ENCODE results near the gene SEZ6. TPM values are rescaled to one million over a fixed set of nuclear protein-coding genes. Genes with fewer than 3 reads are reported as not detected.

The SEZ6 gene
- total and polyA plus RNA-seq, 11 donors: 0.25 TPM; not detected in 10

DNA sequence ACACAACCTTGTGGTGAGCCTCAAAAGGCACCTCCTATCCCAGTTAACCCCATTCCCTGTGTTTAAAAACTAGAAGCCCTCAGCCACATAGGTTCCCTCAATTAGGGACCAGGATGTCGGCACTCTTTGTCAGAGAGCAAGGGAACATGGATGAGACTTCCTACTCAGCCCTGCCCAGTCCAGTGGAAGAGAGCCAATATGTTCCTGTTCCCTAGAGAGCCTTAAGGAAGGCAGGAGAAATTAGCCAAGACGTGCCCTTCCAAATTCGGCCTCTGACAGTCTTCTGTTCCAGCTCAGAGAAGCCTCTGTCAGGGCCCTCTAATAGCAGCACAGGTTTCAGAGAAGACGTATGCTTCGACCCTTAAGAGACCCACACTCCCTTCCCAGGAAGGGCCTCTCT lies 88.4 kb downstream of the SEZ6 start:
- Histone ChIP-seq H3K27me3 (no peaks in the 10 kb centered on the region), H3K4me1 (peaks cover 0 to 10% (median 3%) of the 10 kb centered on the region in 12 donors), H3K36me3 (peaks cover 0 to 100% (median 100%) of the 10 kb centered on the region in 9 donors), H3K27ac (peak overlapping the region in 1 of 12 donors; percentile 53), H3K4me3 (no peak overlapping the region), H3K9me3 (no peaks in the 10 kb centered on the region)
- ATAC-seq: peak in 3 of 4 donors; percentile 23 to 38 (median 37)
- intact Hi-C loops (cut with DNase I): loop anchor here in 7 of 10 donors (5.0 to 10.0 kb wide), 4 partner anchors 153 to 193 kb away; partner anchors contain the start of genes NEK8 (in 5 of the 7) and TLCD1 (in 5 of the 7)
- TF ChIP-seq POLR2A (IDR thresholded peaks at IDR 0.05) (no peak), CTCF (IDR thresholded peaks at IDR 0.05) (no peak)
- no peak for DNase-seq
- 28 to 68% (median 41%) methylated on average over 5 of the region's 5 CpGs for WGBS, 4 donors

DNA sequence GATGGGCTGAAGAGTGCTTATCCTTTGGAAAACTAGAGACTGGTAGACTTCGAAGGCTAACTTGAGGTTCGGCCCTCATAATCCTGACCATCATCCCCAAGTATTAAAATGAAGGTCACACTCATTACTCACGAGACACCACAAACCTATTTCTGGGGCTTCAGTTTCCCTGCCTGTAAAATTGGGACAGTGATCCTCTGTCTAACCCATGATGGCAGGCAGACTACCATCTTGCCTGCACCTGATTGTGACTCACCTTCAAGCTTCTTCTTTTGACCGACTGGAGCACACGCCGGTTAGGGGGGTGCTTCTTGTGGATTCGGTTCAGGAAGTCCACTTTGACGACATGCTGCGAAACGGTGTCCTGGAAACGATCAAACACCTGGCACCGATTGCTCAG lies 88.8 kb downstream of the SEZ6 start:
- DNase-seq (no peak), ATAC-seq (no peak)
- Histone ChIP-seq H3K27me3 (no peaks in the 10 kb centered on the region), H3K4me3 (no peak overlapping the region), H3K36me3 (peaks cover 0 to 100% (median 100%) of the 10 kb centered on the region in 9 donors), H3K9me3 (no peaks in the 10 kb centered on the region), H3K27ac (peak overlapping the region in 1 of 12 donors; percentile 53), H3K4me1 (peaks cover 0 to 10% (median 3%) of the 10 kb centered on the region in 12 donors)
- intact Hi-C loops (cut with DNase I): loop anchor here in 7 of 10 donors (5.0 to 10.0 kb wide), 4 partner anchors 152 to 192 kb away; partner anchors contain the start of genes NEK8 (in 5 of the 7) and TLCD1 (in 5 of the 7)
- 63 to 82% (median 73%) methylated on average over 11 to 12 of the region's 12 CpGs for whole genome bisulfite sequencing, 4 donors
- TF ChIP-seq POLR2A (IDR thresholded peaks at IDR 0.05) (no peak), CTCF (IDR thresholded peaks at IDR 0.05) (no peak)

- Histone ChIP-seq H3K36me3 (peaks cover 0 to 100% (median 100%) of the 10 kb centered on the region in 9 donors), H3K4me1 (peaks cover 0 to 10% (median 3%) of the 10 kb centered on the region in 12 donors), H3K27ac (no peak overlapping the region), H3K4me3 (no peak overlapping the region), H3K27me3 (no peaks in the 10 kb centered on the region), H3K9me3 (no peaks in the 10 kb centered on the region)
- TF ChIP-seq CTCF (IDR thresholded peaks at IDR 0.05) (peak; percentile 56 to 76 (median 62)), POLR2A (IDR thresholded peaks at IDR 0.05) (no peak)
- DNase-seq (peak in 1 of 5 donors; percentile 44), ATAC-seq (peak; percentile 58 to 75 (median 66))
- WGBS, 4 donors: 46 to 51% (median 49%) methylated on average over 6 of the region's 6 CpGs
- intact Hi-C loops (cut with DNase I): loop anchor here in 7 of 10 donors (1.0 to 10.0 kb wide), 5 partner anchors 152 to 192 kb away; partner anchors contain the start of genes NEK8 (in 5 of the 7) and TLCD1 (in 5 of the 7)
Observed at GRCh38 chr17:28916302-28916934, 89.4 kb downstream of the SEZ6 start.

- ATAC-seq: no peak
- H3K36me3 ChIP-seq: peaks cover 0 to 100% (median 100%) of the 10 kb centered on the region in 9 donors
- no peak overlapping the region for H3K27ac ChIP-seq
- H3K9me3 ChIP-seq: no peaks in the 10 kb centered on the region
- intact Hi-C loops (cut with DNase I): loop anchor here in 5 of 10 donors (5.0 to 10.0 kb wide), 3 partner anchors 148 to 188 kb away; partner anchors contain the start of genes NEK8 (in 3 of the 5) and TLCD1 (in 3 of the 5)
- 85 to 92% (median 89%) methylated on average over 6 of the region's 6 CpGs for WGBS, 4 donors
- DNase-seq: no peak
- no peaks in the 10 kb centered on the region for H3K27me3 ChIP-seq
- no peak overlapping the region for H3K4me3 ChIP-seq
- H3K4me1 ChIP-seq: peaks cover 0 to 23% (median 15%) of the 10 kb centered on the region in 12 donors
- no peak for TF ChIP-seq POLR2A (IDR thresholded peaks at IDR 0.05)
Observed at GRCh38 chr17:28912938-28913333, 92.9 kb downstream of the SEZ6 start.

Data from heart left ventricle (tissue), 16 donors.